Fibroblast of the aortic adventitia (primary cell): ENCODE results near the gene MAP2K3. TPM values are rescaled to one million over a fixed set of nuclear protein-coding genes. Genes with fewer than 3 reads are reported as not detected.

ENCODE experiments used
- DNase-seq: peaks from one replicate; pipeline ENCODE4 v3.0.0-alpha.2; 2010; ENCODE audit warnings: low read depth
- H3K4me3 ChIP-seq: 2 replicates; pipeline ENCODE4 v1.5.1; 2011; ENCODE audit warnings: low read depth, mild to moderate bottlenecking, control low read depth, low read length, moderate library complexity
- CTCF ChIP-seq: IDR thresholded peaks from 2 replicates; pipeline ENCODE4 v1.5.1; 2011; ENCODE audit warnings: mild to moderate bottlenecking, low read length, control low read depth, inconsistent platforms; ENCODE audit not compliant: insufficient read depth
- total RNA-seq: library from RNA; depleted of rRNA; stranded (reverse); fragments of >200 nt; gene quantifications from 2 replicates; pipeline ENCODE4 v1.2.3, GENCODE V29; 2012; ENCODE audit warnings: low replicate concordance

MAP2K3 gene
- total RNA-seq, 1 donor, result 24.5 TPM

- no peak for DNase-seq
- TF ChIP-seq CTCF, result no peak
- no peak overlapping the region for H3K4me3 ChIP-seq
These were observed 41.6 kb upstream of the MAP2K3 start for GRCh38 chr17:21242780-21243515.

- no peak overlapping the region for H3K4me3 ChIP-seq
- TF ChIP-seq CTCF, result no peak
These were observed 40.8 kb upstream of the MAP2K3 start for GRCh38 chr17:21243516-21244303.

GRCh38 chr17:21245639-21246084, 38.8 kb upstream of the MAP2K3 start:
- H3K4me3 ChIP-seq, result no peak overlapping the region
- no peak for TF ChIP-seq CTCF
- DNase-seq, result no peak

More at GRCh38 chr17:21243516-21244303, 40.8 kb upstream of the MAP2K3 start:
- DNase-seq, result no peak

- no peak for DNase-seq
- no peak overlapping the region for H3K4me3 ChIP-seq
- no peak for TF ChIP-seq CTCF
These were observed 37.8 kb upstream of the MAP2K3 start for GRCh38 chr17:21246698-21247097.

- H3K4me3 ChIP-seq, result no peak overlapping the region
- no peak for DNase-seq
- TF ChIP-seq CTCF, result no peak
These were observed 36.8 kb upstream of the MAP2K3 start for GRCh38 chr17:21247552-21248258.

- no peak for TF ChIP-seq CTCF
These were observed 36.0 kb upstream of the MAP2K3 start for GRCh38 chr17:21248500-21248899.

More at GRCh38 chr17:21248500-21248899, 36.0 kb upstream of the MAP2K3 start:
- H3K4me3 ChIP-seq, result no peak overlapping the region
- no peak for DNase-seq
